H1 (cell line): ENCODE results near the gene KCNC2. TPM values are rescaled to one million over a fixed set of nuclear protein-coding genes. Genes with fewer than 3 reads are reported as not detected.

Source experiments
- CTCF ChIA-PET: fragments of 300-600 bp; sonication (Branson Sonifier 250); formaldehyde crosslinking; loops from one replicate; lab custom pipeline; 2021; ENCODE audit not compliant: partially characterized antibody; lab: Charles Lee
- POLR2A ChIA-PET: fragments of 300-600 bp; sonication (Branson Sonifier 250); formaldehyde crosslinking; loops from one replicate; lab custom pipeline; 2021; ENCODE audit warnings: inconsistent platforms; ENCODE audit not compliant: partially characterized antibody; lab: Charles Lee
- DNase-seq, 2 experiments: peaks; one replicate each; pipeline versions ENCODE4 v3.0.0 to v3.0.0-alpha.2; 2010 to 2022; ENCODE audit warnings: low spot score in 2 of 2, low read depth in 1 of 2, mixed read lengths in 1 of 2
- FAIRE-seq: peaks from 2 replicates; lab custom pipeline; 2011; peaks lifted over from hg19 to GRCh38; lab: Jason Lieb, UNC
- H2AFZ ChIP-seq: 2 replicates; pipeline ENCODE4 v1.8.1; 2012; ENCODE audit warnings: low read length, inconsistent platforms
- H2AK5ac ChIP-seq: 2 replicates; pipeline ENCODE4 v1.6.1; 2013; ENCODE audit warnings: low read depth, low read length
- H2BK120ac ChIP-seq: replicated peaks from 2 replicates; pipeline ENCODE3; 2013; ENCODE audit warnings: low read depth, low read length, inconsistent platforms
- H2BK12ac ChIP-seq: 2 replicates; pipeline ENCODE4 v1.6.1; 2013; ENCODE audit warnings: low read depth, low read length
- H2BK15ac ChIP-seq: 2 replicates; pipeline ENCODE4 v1.6.1; 2013; ENCODE audit warnings: low read length
- H2BK20ac ChIP-seq: 2 replicates; pipeline ENCODE4 v1.6.1; 2013; ENCODE audit warnings: low read length
- H2BK5ac ChIP-seq: 2 replicates; pipeline ENCODE4 v1.6.1; 2013; ENCODE audit warnings: low read depth, low read length
- H3K14ac ChIP-seq: 2 replicates; pipeline ENCODE4 v1.6.1; 2013; ENCODE audit warnings: inconsistent platforms; ENCODE audit not compliant: insufficient read length
- H3K18ac ChIP-seq: 2 replicates; pipeline ENCODE4 v1.6.1; 2013; ENCODE audit warnings: low read length; ENCODE audit errors: extremely low read depth
- H3K23ac ChIP-seq: 2 replicates; pipeline ENCODE4 v1.6.1; 2013; ENCODE audit warnings: inconsistent platforms; ENCODE audit not compliant: insufficient read length
- H3K23me2 ChIP-seq: 2 replicates; pipeline ENCODE4 v1.6.1; 2013; ENCODE audit warnings: low read depth, low read length
- H3K27ac ChIP-seq: 2 replicates; pipeline ENCODE4 v1.6.1; 2011; ENCODE audit warnings: low read depth, low read length, inconsistent platforms
- H3K27me3 ChIP-seq, 4 experiments: replicated peaks in 1 of 4; 1 replicate in 1 of 4; 2 replicates in 3 of 4; pipeline versions ENCODE4 v1.6.1 to v1.8.1; 2011 to 2013; ENCODE audit warnings: low read length in 3 of 4, mild to moderate bottlenecking in 3 of 4, inconsistent platforms in 2 of 4, mixed read lengths in 2 of 4, moderate library complexity in 1 of 4; ENCODE audit not compliant: control insufficient read depth in 3 of 4, insufficient read depth in 3 of 4; ENCODE audit errors: extremely low read depth in 1 of 4
- H3K36me3 ChIP-seq, 4 experiments: 2 replicates each; pipeline versions ENCODE4 v1.6.1 to v1.8.1; 2011 to 2013; ENCODE audit warnings: mild to moderate bottlenecking in 4 of 4, low read length in 3 of 4, moderate library complexity in 2 of 4, control low read depth in 1 of 4, inconsistent platforms in 1 of 4; ENCODE audit not compliant: insufficient read depth in 4 of 4, control insufficient read depth in 2 of 4
- H3K4ac ChIP-seq: replicated peaks from 2 replicates; pipeline ENCODE3; 2013; ENCODE audit warnings: low read length, low read depth, mixed read lengths, inconsistent platforms; ENCODE audit not compliant: insufficient read length
- H3K4me1 ChIP-seq, 4 experiments: replicated peaks in 1 of 4; 1 replicate in 1 of 4; 2 replicates in 3 of 4; pipeline versions ENCODE4 v1.6.1 to v1.8.1; 2011 to 2013; ENCODE audit warnings: low read length in 3 of 4, inconsistent platforms in 2 of 4, mixed read lengths in 1 of 4; ENCODE audit not compliant: insufficient read depth in 4 of 4, control insufficient read depth in 3 of 4
- H3K4me2 ChIP-seq, 2 experiments: 2 replicates each; pipeline versions ENCODE4 v1.6.1 to v1.8.1; 2011 to 2013; ENCODE audit warnings: low read depth in 2 of 2, low read length in 2 of 2, control low read depth in 1 of 2, inconsistent platforms in 1 of 2, mild to moderate bottlenecking in 1 of 2; ENCODE audit not compliant: insufficient read depth in 1 of 2
- H3K4me3 ChIP-seq, 4 experiments: fragments of 200-600, 300-600 bp in 1 of 4; sonication (generic), shearing (Covaris generic), sonication (Bioruptor Twin) in 1 of 4; 2 replicates each; pipeline versions ENCODE4 v1.5.1 to v1.8.1; 2011 to 2016; ENCODE audit warnings: low read length in 4 of 4, low read depth in 3 of 4, control low read depth in 2 of 4, inconsistent platforms in 2 of 4, mild to moderate bottlenecking in 2 of 4, mixed read lengths in 1 of 4, moderate library complexity in 1 of 4; ENCODE audit not compliant: insufficient read depth in 2 of 4; ENCODE audit errors: extremely low read depth in 1 of 4
- H3K56ac ChIP-seq: replicated peaks from 2 replicates; pipeline ENCODE3; 2013; ENCODE audit warnings: low read depth, mild to moderate bottlenecking, mixed read lengths, low read length, inconsistent platforms; ENCODE audit not compliant: insufficient read length
- H3K79me1 ChIP-seq: 2 replicates; pipeline ENCODE4 v1.6.1; 2013; ENCODE audit warnings: low read depth, low read length, control low read depth
- H3K79me2 ChIP-seq, 2 experiments: 2 replicates each; pipeline versions ENCODE4 v1.6.1 to v1.8.1; 2012 to 2013; ENCODE audit warnings: low read length in 2 of 2, mild to moderate bottlenecking in 2 of 2, inconsistent platforms in 1 of 2; ENCODE audit not compliant: insufficient read depth in 2 of 2, control insufficient read depth in 1 of 2
- H3K9ac ChIP-seq, 4 experiments: replicated peaks in 1 of 4; 1 replicate in 1 of 4; 2 replicates in 3 of 4; pipeline versions ENCODE4 v1.6.1 to v1.8.1; 2011 to 2013; ENCODE audit warnings: low read depth in 3 of 4, low read length in 3 of 4, control low read depth in 2 of 4, mild to moderate bottlenecking in 2 of 4, moderate library complexity in 2 of 4, inconsistent platforms in 1 of 4; ENCODE audit errors: extremely low read depth in 1 of 4
- H3K9me3 ChIP-seq, 2 experiments: 2 replicates each; pipeline versions ENCODE4 v1.6.1 to v1.8.1; 2012 to 2013; ENCODE audit warnings: mild to moderate bottlenecking in 2 of 2, moderate library complexity in 2 of 2, control low read depth in 1 of 2, inconsistent platforms in 1 of 2, low read depth in 1 of 2, low read length in 1 of 2, mixed read lengths in 1 of 2; ENCODE audit not compliant: insufficient read depth in 2 of 2
- H4K20me1 ChIP-seq, 2 experiments: replicated peaks in 1 of 2; 2 replicates each; pipeline versions ENCODE3 to v1.8.1; 2011 to 2013; ENCODE audit warnings: inconsistent platforms in 2 of 2, low read length in 2 of 2, mild to moderate bottlenecking in 1 of 2; ENCODE audit not compliant: insufficient read depth in 2 of 2, control insufficient read depth in 1 of 2
- H4K5ac ChIP-seq: 2 replicates; pipeline ENCODE4 v1.6.1; 2013; ENCODE audit warnings: low read length, low read depth, mixed read lengths, inconsistent platforms; ENCODE audit not compliant: insufficient read length
- H4K8ac ChIP-seq: 2 replicates; pipeline ENCODE4 v1.8.0; 2013; ENCODE audit warnings: mild to moderate bottlenecking, moderate library complexity, low read length, inconsistent platforms; ENCODE audit not compliant: insufficient read depth; ENCODE audit errors: extremely low read depth
- H4K91ac ChIP-seq: replicated peaks from 2 replicates; pipeline ENCODE3; 2013; ENCODE audit warnings: low read length, mixed read lengths, inconsistent platforms; ENCODE audit not compliant: insufficient read length
- BACH1 ChIP-seq: IDR thresholded peaks from 2 replicates; pipeline ENCODE4 v1.6.1; 2012; ENCODE audit warnings: low read length, improper control_type of control experiment
- CREB1 ChIP-seq: IDR thresholded peaks from 2 replicates; pipeline ENCODE4 v1.6.1; 2012; ENCODE audit warnings: inconsistent platforms
- FOSL1 ChIP-seq: IDR thresholded peaks from 2 replicates; pipeline ENCODE4 v1.6.1; 2011; ENCODE audit warnings: mild to moderate bottlenecking, low read depth, low read length, moderate library complexity; ENCODE audit not compliant: insufficient read depth
- KDM4A ChIP-seq: IDR thresholded peaks from one replicate; pipeline ENCODE4 v1.7.1; 2012; ENCODE audit warnings: low read depth, mild to moderate bottlenecking, moderate library complexity, low read length, inconsistent platforms; ENCODE audit not compliant: severe bottlenecking
- RBBP5 ChIP-seq: IDR thresholded peaks from 2 replicates; pipeline ENCODE4 v1.7.1; 2012; ENCODE audit warnings: low read depth, mild to moderate bottlenecking, inconsistent platforms, low read length, moderate library complexity, borderline replicate concordance
- RNF2 ChIP-seq: fragments of 200-900, 300-1000 bp; sonication (generic); IDR thresholded peaks from 2 replicates; pipeline ENCODE4 v1.7.1; 2016; ENCODE audit warnings: borderline replicate concordance, low read depth, mild to moderate bottlenecking, antibody characterized with exemption, low read length; ENCODE audit not compliant: poor library complexity, severe bottlenecking; ENCODE audit errors: missing control alignments
- RXRA ChIP-seq: IDR thresholded peaks from 2 replicates; pipeline ENCODE4 v1.6.1; 2011; ENCODE audit warnings: low read depth, mild to moderate bottlenecking, low read length, moderate library complexity; ENCODE audit not compliant: insufficient read depth
- SAP30 ChIP-seq: fragments of 300-600 bp; sonication (generic); IDR thresholded peaks from 2 replicates; pipeline ENCODE4 v1.7.1; 2012; ENCODE audit warnings: low read length, moderate library complexity, mild to moderate bottlenecking, inconsistent platforms; ENCODE audit not compliant: insufficient read depth, insufficient replicate concordance
- SIN3A ChIP-seq, 2 experiments: IDR thresholded peaks in 1 of 2; conservative IDR thresholded peaks in 1 of 2; 2 replicates each; pipeline ENCODE4 v1.6.1; 2011 to 2012; ENCODE audit warnings: low read length in 2 of 2, improper control_type of control experiment in 1 of 2, low read depth in 1 of 2, mild to moderate bottlenecking in 1 of 2
- SUZ12 ChIP-seq: fragments of 200-600 bp; sonication (generic); IDR thresholded peaks from 2 replicates; pipeline ENCODE4 v1.6.1; 2012; ENCODE audit warnings: mild to moderate bottlenecking, inconsistent platforms, low read length, moderate library complexity, mixed read lengths
- TAF1 ChIP-seq: IDR thresholded peaks from 2 replicates; pipeline ENCODE4 v1.6.1; 2011; ENCODE audit warnings: mild to moderate bottlenecking, low read depth, low read length
- TCF12 ChIP-seq: IDR thresholded peaks from 2 replicates; pipeline ENCODE4 v1.6.1; 2011; ENCODE audit warnings: low read depth, mild to moderate bottlenecking, low read length
- TEAD4 ChIP-seq: IDR thresholded peaks from 2 replicates; pipeline ENCODE4 v1.6.1; 2012; ENCODE audit warnings: low read depth, low read length, inconsistent platforms, mixed read lengths
- WGBS, 2 experiments: shearing (Covaris generic) in 1 of 2; methylation state at CpG; one replicate each; pipeline versions ENCODE4 v1.1.6 to v1.1.7; 2013 to 2015; ENCODE audit warnings: low lambda C conversion rate in 2 of 2, mixed read lengths in 2 of 2, inconsistent platforms in 1 of 2, low coverage in 1 of 2, missing lambda C conversion rate in 1 of 2; ENCODE audit not compliant: insufficient replicate concordance in 2 of 2, insufficient coverage in 1 of 2, insufficient read length in 1 of 2; ENCODE audit errors: extremely low coverage in 1 of 2, missing lambda C conversion rate in 1 of 2; 5-methylcytosine and 5-hydroxymethylcytosine counted together
- polyA plus RNA-seq, 7 experiments: library from polyadenylated mRNA; depleted of rRNA in 3 of 7; stranded (reverse) in 5 of 7; unstranded in 2 of 7; fragments of >200 nt in 5 of 7; fragments of 200-250 nt in 2 of 7; gene quantifications; 1 replicate in 5 of 7; 2 replicates in 1 of 7; 4 replicates in 1 of 7; pipeline versions ENCODE4 v1.2.1 to v1.2.3, GENCODE V29; 2011 to 2013; ENCODE audit warnings: missing spikeins in 2 of 7, mixed read lengths in 2 of 7
- total RNA-seq: library from RNA; stranded (reverse); fragmentation: NEBNext Ultra II Directional; extraction: Animal tissue kit (Norgen Biotek cat#: 25700); gene quantifications from 2 replicates; pipeline ENCODE4 v1.2.1, GENCODE V29; 2021
- TF ChIP-seq, protein P1 (sequence below): IDR thresholded peaks from 2 replicates; pipeline ENCODE4 v1.6.1; 2012; ENCODE audit warnings: inconsistent platforms

Gene KCNC2
- total and polyA plus RNA-seq, 2 of the 8 experiments (the other 6 are each of a cell fraction or from before 2014, with no cell fraction given) = 0.03 TPM; not detected in 1

- Histone ChIP-seq H4K20me1 (no peaks in the 10 kb centered on the region), H4K91ac (no peak overlapping the region), H3K18ac (no peak overlapping the region), H3K14ac (no peak overlapping the region), H2BK5ac (no peak overlapping the region), H3K9ac (no peak overlapping the region), H4K5ac (no peak overlapping the region), H3K23me2 (no peaks in the 10 kb centered on the region), H2BK120ac (no peak overlapping the region)
- ChIA-PET POLR2A (no interaction called here), CTCF (interaction anchor here (0.6 to 1.0 kb wide), 2 partner anchors 17 to 1584 kb away, joined by 3 to 4 read pairs; no protein-coding TSS in a partner anchor)
- no peak for DNase-seq
- TF ChIP-seq SAP30 = no peak
- TF ChIP-seq BACH1 = no peak
- TF ChIP-seq RBBP5 = no peak
- no peak for TF ChIP-seq KDM4A
- TF ChIP-seq, protein P1, sequence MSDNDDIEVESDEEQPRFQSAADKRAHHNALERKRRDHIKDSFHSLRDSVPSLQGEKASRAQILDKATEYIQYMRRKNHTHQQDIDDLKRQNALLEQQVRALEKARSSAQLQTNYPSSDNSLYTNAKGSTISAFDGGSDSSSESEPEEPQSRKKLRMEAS = no peak
- TF ChIP-seq TCF12 = no peak
- TF ChIP-seq RNF2 = no peak
- no peak for TF ChIP-seq SIN3A (conservative IDR thresholded peaks at IDR 0.05 in 1 of 2, IDR thresholded peaks at IDR 0.05 in 1 of 2; ENCODE audit: low read depth in 1 of 2, low read length in 2 of 2)
- no peak for TF ChIP-seq RXRA
- TF ChIP-seq SUZ12 = no peak
- TF ChIP-seq TEAD4 = no peak
- no peak for TF ChIP-seq CREB1
- TF ChIP-seq TAF1 = no peak
- TF ChIP-seq FOSL1 = no peak
- TF ChIP-seq, all 59 proteins: peak for 0
- H3K4me3 ChIP-seq = no peak overlapping the region
- no peaks in the 10 kb centered on the region for H3K79me1 ChIP-seq
- no peak overlapping the region for H2BK12ac ChIP-seq
- no peak overlapping the region for H3K4ac ChIP-seq
- H2BK20ac ChIP-seq = no peak overlapping the region
- H3K23ac ChIP-seq = no peak overlapping the region
- no peak overlapping the region for H3K4me2 ChIP-seq
- H3K56ac ChIP-seq = no peak overlapping the region
- no peak overlapping the region for H3K27ac ChIP-seq
- no peak overlapping the region for H2BK15ac ChIP-seq
- no peaks in the 10 kb centered on the region for H3K9me3 ChIP-seq
- 100% methylated on average over 1 of the region's 1 CpG; no CpG with 5 or more reads in 1 of the 2 experiments for WGBS, 2 experiments
- H3K27me3 ChIP-seq = no peaks in the 10 kb centered on the region
- H3K4me1 ChIP-seq = no peaks in the 10 kb centered on the region
- no peaks in the 10 kb centered on the region for H3K79me2 ChIP-seq
- FAIRE-seq = no peak
- no peak overlapping the region for H2AK5ac ChIP-seq
- H3K36me3 ChIP-seq = no peaks in the 10 kb centered on the region
- no peak overlapping the region for H4K8ac ChIP-seq
- no peak overlapping the region for H2AFZ ChIP-seq
Measured at GRCh38 chr12:75172611-75173010, 37.0 kb downstream of the KCNC2 start.
